Nephron progenitor cell (in vitro differentiated cells): ENCODE data around the gene GRPEL1.

Experiments
- DNase-seq: peaks from one replicate; pipeline ENCODE4 v3.0.0; 2021
- H3K27ac Mint-ChIP-seq: 2 replicates; pipeline ENCODE4 v1.8.0; 2021; ENCODE audit warnings: mild to moderate bottlenecking, moderate library complexity, mixed read lengths
- H3K27me3 Mint-ChIP-seq: 2 replicates; pipeline ENCODE4 v1.8.0; 2021; ENCODE audit warnings: mild to moderate bottlenecking, low read depth, mixed read lengths; ENCODE audit not compliant: poor library complexity
- H3K36me3 Mint-ChIP-seq: 2 replicates; pipeline ENCODE4 v1.8.0; 2021; ENCODE audit warnings: low read depth, mixed read lengths
- H3K4me1 Mint-ChIP-seq: 2 replicates; pipeline ENCODE4 v1.8.0; 2021; ENCODE audit warnings: mixed read lengths
- H3K4me3 Mint-ChIP-seq: 2 replicates; pipeline ENCODE4 v1.8.0; 2021; ENCODE audit warnings: mild to moderate bottlenecking, moderate library complexity, mixed read lengths
- H3K9me3 Mint-ChIP-seq: 2 replicates; pipeline ENCODE4 v1.8.0; 2021; ENCODE audit warnings: mild to moderate bottlenecking, moderate library complexity, mixed read lengths
- TF ChIP-seq, protein P1 (sequence below): fragments of 200-600 bp; sonication (generic); IDR thresholded peaks from 2 replicates; pipeline ENCODE4 v1.5.0; 2021; ENCODE audit warnings: antibody characterized with exemption

The GRPEL1 gene

DNA sequence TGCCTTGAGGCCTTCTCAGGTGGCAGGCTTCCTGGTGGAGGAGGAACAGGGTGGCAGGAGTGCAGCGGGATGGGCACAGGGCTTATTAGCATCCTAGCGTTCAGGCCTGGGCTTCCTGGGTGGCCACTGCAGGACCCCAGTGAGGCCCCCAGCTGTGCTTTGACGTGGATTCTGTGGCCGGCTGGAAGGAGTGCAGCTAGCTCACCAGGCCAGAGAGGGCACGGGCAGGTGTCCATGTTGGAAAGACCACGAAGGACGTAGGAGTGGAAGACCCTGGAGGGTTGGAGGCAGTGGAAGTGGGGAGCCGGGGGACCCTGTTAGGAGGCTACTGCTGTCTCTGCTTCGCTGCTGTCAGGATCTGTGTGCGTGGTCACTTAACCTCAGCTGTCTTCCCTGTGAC lies 37.9 kb downstream of the GRPEL1 start:
- Mint-ChIP-seq H3K4me3 (no peak overlapping the region), H3K36me3 (peaks cover 51% of the 10 kb centered on the region), H3K27me3 (peaks cover 6% of the 10 kb centered on the region), H3K27ac (peak overlapping the region; percentile 39), H3K4me1 (peaks cover 27% of the 10 kb centered on the region), H3K9me3 (no peaks in the 10 kb centered on the region)
- TF ChIP-seq, protein P1, sequence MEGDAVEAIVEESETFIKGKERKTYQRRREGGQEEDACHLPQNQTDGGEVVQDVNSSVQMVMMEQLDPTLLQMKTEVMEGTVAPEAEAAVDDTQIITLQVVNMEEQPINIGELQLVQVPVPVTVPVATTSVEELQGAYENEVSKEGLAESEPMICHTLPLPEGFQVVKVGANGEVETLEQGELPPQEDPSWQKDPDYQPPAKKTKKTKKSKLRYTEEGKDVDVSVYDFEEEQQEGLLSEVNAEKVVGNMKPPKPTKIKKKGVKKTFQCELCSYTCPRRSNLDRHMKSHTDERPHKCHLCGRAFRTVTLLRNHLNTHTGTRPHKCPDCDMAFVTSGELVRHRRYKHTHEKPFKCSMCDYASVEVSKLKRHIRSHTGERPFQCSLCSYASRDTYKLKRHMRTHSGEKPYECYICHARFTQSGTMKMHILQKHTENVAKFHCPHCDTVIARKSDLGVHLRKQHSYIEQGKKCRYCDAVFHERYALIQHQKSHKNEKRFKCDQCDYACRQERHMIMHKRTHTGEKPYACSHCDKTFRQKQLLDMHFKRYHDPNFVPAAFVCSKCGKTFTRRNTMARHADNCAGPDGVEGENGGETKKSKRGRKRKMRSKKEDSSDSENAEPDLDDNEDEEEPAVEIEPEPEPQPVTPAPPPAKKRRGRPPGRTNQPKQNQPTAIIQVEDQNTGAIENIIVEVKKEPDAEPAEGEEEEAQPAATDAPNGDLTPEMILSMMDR = no peak
- DNase-seq = no peak

DNA sequence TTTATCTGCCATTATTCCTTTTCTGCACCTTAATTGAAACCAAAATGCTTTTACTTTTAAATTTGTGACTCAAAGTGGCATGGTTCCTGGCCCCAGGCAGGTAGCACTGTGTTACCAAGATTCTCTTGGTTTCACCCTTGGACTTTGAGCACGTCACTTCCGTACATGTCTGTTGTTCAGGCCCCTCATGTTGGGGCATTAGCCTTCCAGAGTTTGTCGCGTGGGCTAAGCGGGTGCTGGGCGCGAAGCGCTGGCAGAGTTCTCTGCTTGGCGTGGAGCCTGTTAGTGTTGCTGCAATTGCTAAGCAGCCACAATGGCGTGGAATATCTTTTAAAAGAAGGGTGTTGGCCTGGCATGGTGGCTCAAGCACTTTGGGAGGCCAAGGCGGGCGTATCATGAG lies 38.7 kb downstream of the GRPEL1 start:
- DNase-seq = no peak
- Mint-ChIP-seq H3K27me3 (peaks cover 6% of the 10 kb centered on the region), H3K27ac (no peak overlapping the region), H3K9me3 (no peaks in the 10 kb centered on the region), H3K4me3 (no peak overlapping the region), H3K36me3 (peaks cover 51% of the 10 kb centered on the region), H3K4me1 (peaks cover 27% of the 10 kb centered on the region)
- TF ChIP-seq, protein P1 = no peak

DNA sequence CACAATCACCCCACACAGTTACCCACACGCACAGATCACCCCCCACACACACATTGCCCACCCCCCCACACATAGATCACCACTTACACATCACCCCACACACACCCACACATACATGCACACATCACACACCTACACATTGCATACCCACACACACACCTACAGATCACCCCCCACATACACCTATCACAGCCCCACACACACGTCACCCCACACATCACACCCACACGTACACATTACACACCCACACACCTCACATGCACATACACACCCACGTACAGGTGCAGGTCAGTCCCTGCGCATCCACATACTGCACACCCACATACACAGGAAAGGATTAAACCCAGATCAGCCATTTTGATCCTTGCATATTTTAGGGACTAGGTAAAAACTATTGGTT lies 40.0 kb downstream of the GRPEL1 start:
- Mint-ChIP-seq H3K27me3 (peaks cover 6% of the 10 kb centered on the region), H3K4me1 (peaks cover 26% of the 10 kb centered on the region), H3K36me3 (peaks cover 55% of the 10 kb centered on the region), H3K9me3 (no peaks in the 10 kb centered on the region), H3K4me3 (no peak overlapping the region), H3K27ac (peak overlapping the region; percentile 13)
- TF ChIP-seq, protein P1 = no peak
- DNase-seq = no peak

DNA sequence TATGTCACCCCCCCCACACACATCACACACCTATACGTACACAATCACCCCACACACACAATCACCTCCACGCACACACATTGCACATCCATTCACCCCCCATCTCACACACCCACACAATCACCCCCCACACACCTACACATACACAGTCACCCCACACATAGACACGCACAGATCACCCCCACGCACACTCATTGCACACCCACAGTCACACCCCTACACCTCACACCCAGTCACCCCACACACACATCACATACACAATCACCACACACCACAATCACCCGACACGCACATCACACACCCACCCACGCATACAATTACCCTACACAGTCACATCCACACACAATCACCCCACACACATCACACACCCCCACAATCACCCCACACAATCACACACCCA lies 40.6 kb downstream of the GRPEL1 start:
- H3K9me3 Mint-ChIP-seq = no peaks in the 10 kb centered on the region
- peaks cover 23% of the 10 kb centered on the region for H3K4me1 Mint-ChIP-seq
- H3K27me3 Mint-ChIP-seq = peaks cover 6% of the 10 kb centered on the region
- H3K27ac Mint-ChIP-seq = no peak overlapping the region
- TF ChIP-seq, protein P1 = no peak
- H3K4me3 Mint-ChIP-seq = no peak overlapping the region
- no peak for DNase-seq
- H3K36me3 Mint-ChIP-seq = peaks cover 59% of the 10 kb centered on the region

DNA sequence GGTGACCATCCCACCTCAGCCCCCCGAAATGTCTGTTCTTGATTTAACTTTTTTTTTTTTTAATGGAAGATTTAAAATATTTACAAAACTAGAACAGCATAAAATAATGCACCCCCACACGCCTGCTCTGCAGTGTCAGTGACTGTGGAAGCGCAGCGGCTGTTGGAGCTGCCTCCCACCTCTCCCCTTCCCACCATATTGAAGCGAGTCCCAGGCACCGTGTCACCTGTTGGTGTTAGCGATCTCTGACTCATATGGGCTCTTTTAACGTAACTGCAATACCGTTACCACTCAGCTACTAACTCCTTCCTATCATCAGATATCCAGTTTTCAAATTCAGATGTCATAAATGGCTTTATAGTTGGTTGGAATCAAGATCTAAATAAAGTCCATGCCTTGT lies 41.8 kb downstream of the GRPEL1 start:
- Mint-ChIP-seq H3K27ac (no peak overlapping the region), H3K36me3 (peaks cover 62% of the 10 kb centered on the region), H3K4me1 (peaks cover 19% of the 10 kb centered on the region), H3K27me3 (no peaks in the 10 kb centered on the region), H3K9me3 (no peaks in the 10 kb centered on the region), H3K4me3 (no peak overlapping the region)
- DNase-seq = no peak
- TF ChIP-seq, protein P1 = no peak

DNA sequence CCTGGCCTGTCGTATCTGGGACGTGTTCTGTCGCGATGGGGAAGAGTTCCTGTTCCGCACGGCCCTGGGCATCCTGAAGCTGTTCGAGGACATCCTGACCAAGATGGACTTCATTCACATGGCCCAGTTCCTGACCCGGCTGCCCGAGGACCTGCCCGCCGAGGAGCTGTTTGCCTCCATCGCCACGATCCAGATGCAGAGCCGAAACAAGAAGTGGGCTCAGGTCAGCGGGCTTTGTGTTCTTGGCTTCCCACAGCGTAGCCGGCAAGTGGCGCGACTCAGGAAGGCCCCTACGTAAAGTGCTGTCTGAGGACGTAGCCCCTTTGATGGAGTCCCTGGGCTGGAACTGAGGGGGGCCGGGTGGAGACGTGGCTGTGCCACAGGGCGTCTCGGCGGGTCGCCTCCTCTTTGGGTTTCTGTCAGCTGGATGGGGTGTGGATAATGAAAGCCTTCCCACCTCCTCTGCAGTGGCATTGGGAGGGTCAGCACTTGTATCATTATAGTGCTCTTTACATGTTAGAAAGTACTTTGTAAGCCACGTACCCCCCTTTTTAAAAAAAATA lies 42.7 kb downstream of the GRPEL1 start:
- Mint-ChIP-seq H3K36me3 (peaks cover 60% of the 10 kb centered on the region), H3K4me1 (peaks cover 21% of the 10 kb centered on the region), H3K4me3 (no peak overlapping the region), H3K9me3 (no peaks in the 10 kb centered on the region), H3K27me3 (no peaks in the 10 kb centered on the region), H3K27ac (peak overlapping the region; percentile 54)
- TF ChIP-seq, protein P1 = no peak
- DNase-seq = no peak
